B cell (primary cell): ENCODE data around the gene NOL12.

ENCODE experiments used
- EZH2 ChIP-seq: IDR thresholded peaks from 2 replicates; pipeline ENCODE4 v1.6.1; 2012; ENCODE audit warnings: borderline replicate concordance, low read depth, mild to moderate bottlenecking, moderate library complexity, low read length; ENCODE audit not compliant: insufficient read depth, poor library complexity, severe bottlenecking
- TF ChIP-seq, protein P1 (sequence below): fragments of 200-600 bp; IDR thresholded peaks from one replicate; pipeline ENCODE4 v1.8.0; 2022; ENCODE audit warnings: antibody characterized with exemption, mild to moderate bottlenecking

DNA sequence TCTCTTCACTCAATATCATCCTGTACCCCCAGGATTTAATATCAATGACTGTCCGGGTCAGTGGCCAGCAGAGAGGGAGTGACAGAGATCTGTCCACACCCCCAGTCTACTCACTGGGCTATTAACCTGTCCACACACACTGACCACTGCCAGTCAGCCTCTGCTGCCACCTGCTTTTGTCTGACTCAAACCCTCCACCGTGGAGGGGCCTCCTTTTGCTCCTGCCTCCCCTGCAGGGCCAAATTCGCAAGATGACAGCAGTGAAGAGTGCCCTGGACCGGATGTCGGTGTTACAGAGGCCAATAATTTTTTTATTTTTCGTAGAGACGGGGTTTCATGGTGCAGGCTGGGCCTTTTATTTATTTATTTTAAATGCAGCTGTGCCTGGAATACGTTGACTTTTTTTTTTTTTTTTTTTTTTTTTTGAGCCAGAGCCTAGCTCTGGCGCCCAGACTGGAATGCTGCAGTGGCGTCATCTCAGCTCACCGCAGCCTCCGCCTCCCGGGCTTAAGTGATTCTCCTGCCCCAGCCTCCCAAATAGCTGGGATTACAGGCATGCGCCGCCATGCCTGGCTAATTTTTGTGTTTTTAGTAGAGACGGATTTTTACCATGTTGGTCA, 22.5 kb upstream of the NOL12 start:
- TF ChIP-seq, protein P1, sequence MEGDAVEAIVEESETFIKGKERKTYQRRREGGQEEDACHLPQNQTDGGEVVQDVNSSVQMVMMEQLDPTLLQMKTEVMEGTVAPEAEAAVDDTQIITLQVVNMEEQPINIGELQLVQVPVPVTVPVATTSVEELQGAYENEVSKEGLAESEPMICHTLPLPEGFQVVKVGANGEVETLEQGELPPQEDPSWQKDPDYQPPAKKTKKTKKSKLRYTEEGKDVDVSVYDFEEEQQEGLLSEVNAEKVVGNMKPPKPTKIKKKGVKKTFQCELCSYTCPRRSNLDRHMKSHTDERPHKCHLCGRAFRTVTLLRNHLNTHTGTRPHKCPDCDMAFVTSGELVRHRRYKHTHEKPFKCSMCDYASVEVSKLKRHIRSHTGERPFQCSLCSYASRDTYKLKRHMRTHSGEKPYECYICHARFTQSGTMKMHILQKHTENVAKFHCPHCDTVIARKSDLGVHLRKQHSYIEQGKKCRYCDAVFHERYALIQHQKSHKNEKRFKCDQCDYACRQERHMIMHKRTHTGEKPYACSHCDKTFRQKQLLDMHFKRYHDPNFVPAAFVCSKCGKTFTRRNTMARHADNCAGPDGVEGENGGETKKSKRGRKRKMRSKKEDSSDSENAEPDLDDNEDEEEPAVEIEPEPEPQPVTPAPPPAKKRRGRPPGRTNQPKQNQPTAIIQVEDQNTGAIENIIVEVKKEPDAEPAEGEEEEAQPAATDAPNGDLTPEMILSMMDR, result no peak
- TF ChIP-seq EZH2, result no peak
